GM12875 (cell line): ENCODE data around the gene MED25.

Source experiments
- H3K4me3 ChIP-seq: one replicate; pipeline ENCODE4 v1.5.1; 2011; ENCODE audit warnings: low read depth, low read length, control low read depth
- CTCF ChIP-seq: IDR thresholded peaks from 2 replicates; pipeline ENCODE4 v1.5.1; 2011; ENCODE audit warnings: low read depth, mild to moderate bottlenecking, control low read depth, inconsistent platforms, low read length, moderate library complexity, borderline replicate concordance; ENCODE audit not compliant: insufficient read depth

The MED25 gene

GRCh38 chr19:49787746-49788145, 30.3 kb upstream of the MED25 start:
- TF ChIP-seq CTCF = no peak
- no peak overlapping the region for H3K4me3 ChIP-seq

DNA sequence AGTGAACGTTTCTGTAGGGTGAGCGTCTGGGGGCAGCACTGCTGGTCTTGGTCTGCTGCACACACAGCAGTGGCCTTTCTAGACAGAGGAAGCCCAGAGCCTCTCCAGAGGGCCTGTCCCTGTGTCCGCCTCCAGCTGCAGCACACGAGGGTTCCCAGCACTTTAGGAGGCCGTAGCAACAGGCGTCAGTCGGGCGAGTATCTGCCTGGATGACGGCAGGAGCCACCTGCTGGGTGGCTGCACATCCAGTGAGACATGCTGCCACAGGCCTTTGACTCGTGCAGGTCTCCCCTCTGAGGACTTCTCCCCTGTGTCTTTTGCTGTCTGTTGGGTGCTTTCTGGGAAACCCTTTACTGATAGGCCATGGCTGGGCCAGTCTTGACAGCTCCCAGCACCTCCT, 29.2 kb upstream of the MED25 start:
- no peak overlapping the region for H3K4me3 ChIP-seq
- TF ChIP-seq CTCF = no peak

DNA sequence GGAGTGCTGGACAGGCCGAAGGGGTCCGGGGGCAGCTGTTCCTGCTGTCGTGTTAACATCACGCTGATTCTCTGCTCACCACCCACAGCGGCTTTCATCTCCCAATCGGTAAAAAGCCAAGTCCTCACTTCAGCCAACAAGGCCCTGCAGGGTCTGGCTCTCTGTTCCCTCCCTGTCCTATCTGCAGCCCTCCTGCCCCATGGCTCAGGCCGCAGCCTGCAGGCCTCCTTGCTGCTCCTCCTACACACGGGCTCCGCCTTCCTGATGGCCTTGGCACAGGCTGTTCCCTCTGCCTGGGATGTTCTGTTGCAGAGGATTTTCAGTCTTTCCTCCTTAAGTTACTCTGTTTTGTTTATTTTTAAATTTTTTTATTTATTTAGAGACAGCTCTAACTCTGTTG, 27.2 kb upstream of the MED25 start:
- H3K4me3 ChIP-seq = no peak overlapping the region
- TF ChIP-seq CTCF = no peak

DNA sequence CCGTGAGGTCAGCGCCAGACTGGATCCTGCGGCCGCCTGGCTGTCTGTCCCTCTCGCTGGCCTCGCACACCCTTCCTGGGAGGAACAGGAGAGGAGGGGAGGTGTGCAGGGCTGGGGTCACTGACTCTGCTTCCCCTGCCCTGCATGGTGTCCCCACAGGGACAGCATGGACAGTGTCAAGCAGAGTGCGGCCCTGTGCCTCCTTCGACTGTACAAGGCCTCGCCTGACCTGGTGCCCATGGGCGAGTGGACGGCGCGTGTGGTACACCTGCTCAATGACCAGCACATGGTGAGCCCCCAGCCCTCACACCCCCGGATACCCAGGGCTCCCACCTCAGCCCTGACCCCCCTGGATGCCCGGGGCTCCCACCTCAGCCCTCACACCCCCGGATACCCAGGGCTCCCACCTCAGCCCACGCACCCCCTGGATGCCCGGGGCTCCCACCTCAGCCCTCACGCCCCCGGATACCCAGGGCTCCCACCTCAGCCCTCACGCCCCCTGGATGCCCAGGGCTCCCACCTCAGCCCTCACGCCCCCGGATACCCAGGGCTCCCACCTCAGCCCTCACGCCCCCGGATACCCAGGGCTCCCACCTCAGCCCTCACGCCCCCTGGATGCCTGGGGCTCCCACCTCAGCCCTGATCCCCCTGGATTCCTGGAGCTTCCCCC, 26.2 kb upstream of the MED25 start:
- H3K4me3 ChIP-seq = no peak overlapping the region
- TF ChIP-seq CTCF = no peak

GRCh38 chr19:49792829-49793560, 25.1 kb upstream of the MED25 start:
- TF ChIP-seq CTCF = no peak
- H3K4me3 ChIP-seq = no peak overlapping the region

- no peak overlapping the region for H3K4me3 ChIP-seq
- no peak for TF ChIP-seq CTCF
These were observed 24.6 kb upstream of the MED25 start for GRCh38 chr19:49793561-49793840.

GRCh38 chr19:49795615-49796014, 22.5 kb upstream of the MED25 start:
- TF ChIP-seq CTCF = no peak
- no peak overlapping the region for H3K4me3 ChIP-seq
